Hematopoietic multipotent progenitor cell treated with erythropoietin and hydrocortisone succinate and interleukin-3 and kit ligand, for 4 days (in vitro differentiated cells): ENCODE measurements around the gene FES.

Experiments used
- DNase-seq: peaks from one replicate; pipeline ENCODE4 v3.0.0-alpha.2; 2015

FES gene

GRCh38 chr15:90877315-90877714 is 7.0 kb upstream of the FES start:
- no peak for DNase-seq

GRCh38 chr15:90877996-90878395 is 6.3 kb upstream of the FES start:
- DNase-seq, result no peak

- no peak for DNase-seq
Observed at GRCh38 chr15:90878660-90879059, 5.6 kb upstream of the FES start.

- DNase-seq, result no peak
Observed at GRCh38 chr15:90879730-90880366, 4.5 kb upstream of the FES start.

GRCh38 chr15:90880381-90881145 is 3.7 kb upstream of the FES start:
- no peak for DNase-seq

- DNase-seq, result no peak
Observed at GRCh38 chr15:90881181-90881977, 2.9 kb upstream of the FES start.

GRCh38 chr15:90881978-90882721 is 2.2 kb upstream of the FES start:
- DNase-seq, result no peak

GRCh38 chr15:90882781-90883525 is 1.4 kb upstream of the FES start:
- no peak for DNase-seq

- DNase-seq, result peak; percentile 54
Observed at GRCh38 chr15:90883526-90883975, 753 bp upstream of the FES start.

- no peak for DNase-seq
Observed at GRCh38 chr15:90884719-90885431, 571 bp downstream of the FES start.

GRCh38 chr15:90885432-90886290 is 1.4 kb downstream of the FES start:
- DNase-seq, result peak; percentile 93

- DNase-seq, result no peak
Observed at GRCh38 chr15:90886291-90886614, 1.9 kb downstream of the FES start.

- no peak for DNase-seq
Observed at GRCh38 chr15:90887037-90887481, 2.8 kb downstream of the FES start.

- no peak for DNase-seq
Observed at GRCh38 chr15:90889313-90889730, 5.0 kb downstream of the FES start.

GRCh38 chr15:90889736-90890456 is 5.6 kb downstream of the FES start:
- no peak for DNase-seq

- no peak for DNase-seq
Observed at GRCh38 chr15:90890839-90891238, 6.5 kb downstream of the FES start.

GRCh38 chr15:90891346-90891949 is 7.1 kb downstream of the FES start:
- no peak for DNase-seq

- DNase-seq, result no peak
Observed at GRCh38 chr15:90892023-90892422, 7.7 kb downstream of the FES start.

GRCh38 chr15:90892498-90893174 is 8.3 kb downstream of the FES start:
- no peak for DNase-seq
